A673 (cell line): ENCODE data around the gene LRCH2.

Source experiments
- EZH2 ChIP-seq: fragments of 200-600 bp; sonication (generic); IDR thresholded peaks from 2 replicates; pipeline ENCODE4 v1.6.1; 2017; ENCODE audit warnings: borderline replicate concordance, low read depth, mild to moderate bottlenecking, mixed read lengths, antibody characterized with exemption, low read length; ENCODE audit not compliant: poor library complexity, severe bottlenecking
- TF ChIP-seq, protein P1 (sequence below): fragments of 300-800, 200-600 bp; sonication (generic); conservative IDR thresholded peaks from 2 replicates; pipeline ENCODE4 v1.5.1; 2017; ENCODE audit warnings: low read depth, mild to moderate bottlenecking, antibody characterized with exemption, low read length, moderate library complexity, mixed read lengths

DNA sequence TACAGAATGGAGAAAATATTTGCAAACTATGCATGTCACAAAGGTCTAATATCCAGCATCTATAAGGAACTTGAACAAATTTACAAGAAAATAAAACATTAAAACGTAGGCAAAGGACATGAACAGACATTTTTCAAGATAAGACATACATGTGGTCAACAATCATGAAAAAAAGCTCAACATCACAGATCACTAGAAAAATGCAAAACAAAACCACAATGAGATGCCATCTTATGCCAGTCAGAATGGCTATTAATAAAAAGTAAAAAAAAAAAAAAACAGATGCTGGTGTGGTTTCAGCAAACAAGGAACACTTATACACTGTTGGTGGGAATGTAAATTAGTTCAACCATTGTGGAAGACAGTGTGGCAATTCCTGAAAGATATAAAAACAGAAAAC, 140.7 kb downstream of the LRCH2 start:
- TF ChIP-seq, protein P1, sequence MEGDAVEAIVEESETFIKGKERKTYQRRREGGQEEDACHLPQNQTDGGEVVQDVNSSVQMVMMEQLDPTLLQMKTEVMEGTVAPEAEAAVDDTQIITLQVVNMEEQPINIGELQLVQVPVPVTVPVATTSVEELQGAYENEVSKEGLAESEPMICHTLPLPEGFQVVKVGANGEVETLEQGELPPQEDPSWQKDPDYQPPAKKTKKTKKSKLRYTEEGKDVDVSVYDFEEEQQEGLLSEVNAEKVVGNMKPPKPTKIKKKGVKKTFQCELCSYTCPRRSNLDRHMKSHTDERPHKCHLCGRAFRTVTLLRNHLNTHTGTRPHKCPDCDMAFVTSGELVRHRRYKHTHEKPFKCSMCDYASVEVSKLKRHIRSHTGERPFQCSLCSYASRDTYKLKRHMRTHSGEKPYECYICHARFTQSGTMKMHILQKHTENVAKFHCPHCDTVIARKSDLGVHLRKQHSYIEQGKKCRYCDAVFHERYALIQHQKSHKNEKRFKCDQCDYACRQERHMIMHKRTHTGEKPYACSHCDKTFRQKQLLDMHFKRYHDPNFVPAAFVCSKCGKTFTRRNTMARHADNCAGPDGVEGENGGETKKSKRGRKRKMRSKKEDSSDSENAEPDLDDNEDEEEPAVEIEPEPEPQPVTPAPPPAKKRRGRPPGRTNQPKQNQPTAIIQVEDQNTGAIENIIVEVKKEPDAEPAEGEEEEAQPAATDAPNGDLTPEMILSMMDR = no peak
- no peak for TF ChIP-seq EZH2
